SK-N-DZ (cell line): Measurements from ENCODE around the gene RASGRP3.
A peak's percentile ranks its signal among the peaks of the same experiment; 100 is the strongest.
"Not testable (repeated sequence)": the region's sequence is repeated elsewhere in the genome, so short reads cannot be mapped to it uniquely, and the experiment has no call there.

Experiments
- DNase-seq: peaks from one replicate; pipeline ENCODE4 v3.0.0-alpha.2; 2015; ENCODE audit warnings: low spot score

RASGRP3 gene

GRCh38 chr2:33457556-33458247 lies 18.7 kb upstream of the RASGRP3 start:
- DNase-seq = no peak

GRCh38 chr2:33458248-33458819 lies 18.1 kb upstream of the RASGRP3 start:
- DNase-seq = no peak

GRCh38 chr2:33459745-33460144 lies 16.7 kb upstream of the RASGRP3 start:
- no peak for DNase-seq

GRCh38 chr2:33462512-33462911 lies 13.9 kb upstream of the RASGRP3 start:
- not testable (repeated sequence) for DNase-seq

- no peak for DNase-seq
Measured at GRCh38 chr2:33467413-33467812, 9.0 kb upstream of the RASGRP3 start.

DNA sequence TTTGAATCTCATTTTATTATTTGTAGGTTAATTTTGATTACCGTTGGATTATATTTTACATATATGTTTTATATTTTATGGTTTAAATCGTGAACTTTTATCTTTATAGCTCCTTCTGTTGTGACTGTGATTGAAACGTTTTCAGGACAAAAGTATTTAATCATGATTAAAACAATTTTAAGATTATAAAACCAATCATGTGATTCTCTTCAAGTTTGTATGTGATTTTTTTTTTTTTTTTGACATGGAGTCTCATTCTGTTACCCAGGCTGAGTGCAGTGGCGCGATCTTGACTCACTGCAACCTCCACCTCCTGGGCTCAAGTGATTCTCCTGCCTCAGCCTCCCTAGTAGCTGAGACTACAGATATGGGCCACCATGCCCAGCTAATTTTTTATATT lies 7.2 kb upstream of the RASGRP3 start:
- no peak for DNase-seq

DNA sequence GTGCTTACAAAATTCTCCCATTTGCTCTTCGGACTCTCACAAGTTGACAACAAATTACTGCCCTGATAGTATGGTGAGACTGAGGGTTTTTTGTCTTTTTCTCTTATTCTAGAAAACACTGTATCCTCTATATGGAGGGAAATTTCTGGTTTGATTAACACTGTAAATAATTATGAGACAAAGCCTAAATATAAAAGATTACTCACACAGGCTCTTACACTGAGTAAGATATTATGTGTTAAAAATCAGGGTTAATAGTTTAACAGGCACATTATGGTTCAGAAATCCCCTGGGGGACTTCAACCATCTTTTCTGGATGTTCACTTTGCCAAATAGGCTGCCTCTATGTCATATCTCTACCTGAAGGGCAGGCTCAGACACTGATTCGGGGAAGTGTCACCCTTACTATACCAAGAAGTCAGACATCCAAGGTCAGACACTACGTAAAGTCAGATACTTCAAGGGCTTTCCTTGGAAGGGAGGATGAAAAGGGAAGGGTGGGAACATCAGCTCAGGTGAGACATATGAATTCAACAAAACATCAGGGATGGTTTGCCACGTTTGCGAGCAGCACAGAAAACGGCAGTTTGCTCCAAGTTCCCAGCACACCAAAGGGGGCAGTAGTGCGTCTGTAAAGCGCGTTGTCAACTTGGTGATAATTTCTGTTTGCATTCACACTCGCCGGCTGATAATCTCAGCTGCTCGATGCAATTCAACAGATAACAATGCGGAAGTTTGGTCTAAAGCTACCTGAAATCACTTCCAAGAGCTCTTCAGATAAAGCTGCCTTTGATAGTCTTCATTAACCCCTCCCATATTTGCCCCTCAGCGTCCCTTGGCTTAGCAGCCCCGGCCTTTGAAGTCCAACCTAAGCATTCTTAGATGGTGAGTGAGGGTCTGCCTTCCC lies 972 bp upstream of the RASGRP3 start:
- DNase-seq = peak; percentile 50

DNA sequence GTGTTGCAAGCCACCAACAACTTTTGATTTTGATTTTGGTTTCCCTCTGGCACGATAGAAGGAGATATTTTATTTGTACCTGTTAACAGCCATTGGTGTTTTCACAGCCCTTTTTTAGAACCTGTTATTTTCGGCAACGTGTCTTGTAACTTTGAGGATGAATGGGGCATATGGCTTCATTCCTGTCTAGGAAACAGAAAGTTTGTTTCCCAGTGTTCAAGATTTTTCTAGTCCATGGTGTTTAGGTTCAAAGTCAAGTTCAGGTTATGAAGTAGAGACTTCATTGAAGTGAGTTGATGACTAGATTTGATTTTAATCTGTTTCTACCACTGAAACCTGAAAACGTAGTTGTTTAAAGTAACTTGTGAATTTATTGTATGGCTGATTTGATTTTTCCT lies 343 bp downstream of the RASGRP3 start:
- no peak for DNase-seq

DNA sequence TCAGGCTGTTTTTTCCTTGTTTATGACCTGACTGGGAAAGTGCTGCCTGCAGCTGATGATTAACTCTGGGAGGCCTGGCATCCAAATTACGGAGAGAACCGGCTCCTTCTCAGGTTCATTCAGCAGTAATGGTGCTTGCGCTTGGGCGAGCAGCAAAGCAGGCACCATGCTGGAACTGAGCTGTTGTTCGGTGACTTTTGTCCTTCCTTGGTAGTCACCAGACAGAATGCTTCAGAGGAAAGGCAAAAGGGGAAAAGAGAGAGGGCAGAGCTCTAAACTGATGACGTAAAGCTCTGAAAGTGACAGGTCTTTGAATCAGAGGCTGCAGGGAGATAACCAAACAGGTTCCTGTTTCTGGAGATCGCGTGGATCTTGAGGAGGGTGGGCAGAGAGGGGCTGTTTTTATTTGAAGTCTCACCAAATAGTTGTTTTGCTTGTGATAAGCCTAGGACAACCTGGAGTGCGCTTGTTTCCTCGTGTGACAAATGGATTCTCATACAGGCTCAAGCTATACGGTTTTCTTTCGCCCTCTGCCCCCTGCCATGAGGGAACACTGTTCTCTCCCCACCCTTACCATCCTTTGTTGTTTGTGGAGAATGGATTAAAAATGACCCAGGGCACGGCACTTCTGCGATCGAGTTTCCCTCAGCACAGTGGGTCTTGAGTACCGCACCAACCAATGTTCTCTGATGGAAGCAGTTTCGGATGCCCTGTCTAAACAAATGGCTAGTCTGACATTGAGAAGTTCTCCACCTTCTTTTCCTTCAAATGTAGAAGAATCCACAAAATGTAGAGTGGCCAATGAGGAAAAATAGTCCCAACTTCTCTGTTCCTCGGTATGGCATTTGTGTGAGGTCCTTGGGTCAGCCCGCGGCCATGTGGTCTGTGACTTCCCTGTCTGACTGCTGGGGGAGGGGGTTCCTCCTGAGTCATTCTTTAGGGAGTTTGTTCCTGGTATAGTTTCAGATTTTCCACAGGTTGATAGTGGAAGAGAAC lies 1.3 kb downstream of the RASGRP3 start:
- DNase-seq = no peak

- no peak for DNase-seq
Measured at GRCh38 chr2:33478968-33479731, 2.7 kb downstream of the RASGRP3 start.

DNA sequence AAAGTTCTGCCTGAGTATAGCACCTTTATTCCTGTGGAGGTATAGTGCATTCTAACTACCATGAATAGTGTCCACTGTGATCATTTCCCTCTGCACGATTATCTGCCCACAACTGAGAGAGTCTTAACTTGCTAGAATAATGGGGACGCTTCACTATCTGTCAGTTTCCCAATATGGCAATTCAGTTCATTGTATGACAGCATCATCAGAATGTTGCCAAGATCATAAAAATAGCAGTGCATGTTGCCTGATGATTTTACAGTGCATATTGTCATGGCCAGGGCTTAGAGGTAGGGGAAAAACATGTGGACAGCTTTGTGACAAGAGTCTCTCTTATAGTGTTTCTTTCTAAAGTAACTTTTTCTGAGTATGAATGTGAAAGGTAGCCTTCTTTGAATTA lies 6.1 kb downstream of the RASGRP3 start:
- no peak for DNase-seq

DNA sequence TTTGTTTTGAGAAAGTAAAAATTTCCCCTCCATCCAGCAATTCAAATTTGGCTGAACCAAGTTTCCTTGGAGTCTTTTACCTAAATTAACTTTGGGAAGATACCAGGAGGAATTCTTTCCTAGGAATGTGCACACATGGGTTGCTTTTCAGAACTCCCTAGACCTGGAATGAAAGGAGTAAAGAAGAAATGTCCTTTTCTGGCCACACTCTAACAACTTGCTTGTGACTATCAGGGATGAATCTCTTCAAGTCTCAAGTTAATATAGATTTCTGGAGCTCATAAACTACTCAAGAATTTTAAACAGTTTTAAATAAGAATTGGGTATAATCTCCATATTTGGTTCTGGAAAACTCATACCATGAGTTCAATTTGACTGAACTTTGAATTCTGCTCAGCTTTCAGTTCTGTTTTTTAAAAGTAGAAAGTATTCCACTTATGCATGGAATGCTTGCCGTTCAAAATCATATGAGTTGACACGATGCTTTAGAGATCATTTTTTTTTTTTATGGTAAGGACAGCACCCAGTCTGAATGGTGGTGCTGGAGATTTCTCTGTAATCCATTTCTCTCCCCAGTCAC lies 7.7 kb downstream of the RASGRP3 start:
- DNase-seq = no peak

- no peak for DNase-seq
Measured at GRCh38 chr2:33485051-33485450, 8.6 kb downstream of the RASGRP3 start.

GRCh38 chr2:33486544-33486943 lies 10.1 kb downstream of the RASGRP3 start:
- no peak for DNase-seq

DNA sequence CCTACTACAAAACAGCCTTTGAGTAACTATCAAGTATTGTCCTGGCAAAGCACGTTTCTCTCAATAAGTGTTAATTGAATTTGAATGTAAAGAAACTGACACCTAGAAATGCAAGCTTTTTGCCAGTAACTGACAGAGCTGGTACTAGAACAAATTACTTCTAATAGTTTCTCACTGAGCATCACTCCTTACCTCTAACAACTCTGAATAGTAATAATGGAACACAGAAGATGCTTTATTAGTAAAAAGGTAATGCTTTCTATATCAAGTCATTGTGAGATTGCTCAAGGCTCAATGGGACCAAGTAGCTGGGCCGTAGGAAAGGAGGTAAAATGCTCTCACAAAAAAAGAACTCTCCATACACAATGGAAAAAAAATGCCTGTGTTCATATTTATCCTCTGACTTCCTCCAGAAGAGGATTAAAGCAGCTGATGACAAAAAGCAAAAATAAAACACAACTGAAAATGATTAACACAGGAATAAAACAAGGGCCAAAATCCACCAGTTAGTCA lies 11.8 kb downstream of the RASGRP3 start:
- DNase-seq = no peak

- DNase-seq = no peak
Measured at GRCh38 chr2:33488715-33489540, 12.5 kb downstream of the RASGRP3 start.

DNA sequence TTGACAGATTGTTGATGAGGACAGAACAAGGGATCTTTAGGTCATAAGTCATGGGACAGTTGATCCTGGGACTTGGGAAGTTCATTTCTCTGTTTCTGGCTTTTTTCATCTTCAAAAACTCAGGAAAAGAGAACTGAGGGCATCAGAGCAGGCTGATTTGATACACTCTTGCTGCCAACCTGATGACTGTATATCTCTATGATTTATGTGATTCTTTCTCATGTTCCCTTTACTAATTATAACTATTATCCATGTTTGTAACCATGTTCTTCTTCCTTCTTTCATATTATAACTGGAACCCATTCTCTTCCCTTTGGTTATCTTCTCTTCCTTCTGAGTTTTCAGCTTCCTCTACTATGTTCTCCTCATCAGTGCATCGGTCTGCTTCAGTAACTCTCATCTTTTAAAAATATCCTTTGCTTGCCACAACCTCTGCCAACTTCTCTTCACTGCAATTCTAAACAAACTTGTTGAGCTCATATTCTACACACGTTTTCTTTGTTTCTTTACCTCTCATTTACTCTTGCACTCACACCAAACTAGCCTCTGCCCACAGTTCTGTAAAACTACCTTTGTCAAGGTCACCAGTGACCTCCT lies 13.5 kb downstream of the RASGRP3 start:
- DNase-seq = no peak

DNA sequence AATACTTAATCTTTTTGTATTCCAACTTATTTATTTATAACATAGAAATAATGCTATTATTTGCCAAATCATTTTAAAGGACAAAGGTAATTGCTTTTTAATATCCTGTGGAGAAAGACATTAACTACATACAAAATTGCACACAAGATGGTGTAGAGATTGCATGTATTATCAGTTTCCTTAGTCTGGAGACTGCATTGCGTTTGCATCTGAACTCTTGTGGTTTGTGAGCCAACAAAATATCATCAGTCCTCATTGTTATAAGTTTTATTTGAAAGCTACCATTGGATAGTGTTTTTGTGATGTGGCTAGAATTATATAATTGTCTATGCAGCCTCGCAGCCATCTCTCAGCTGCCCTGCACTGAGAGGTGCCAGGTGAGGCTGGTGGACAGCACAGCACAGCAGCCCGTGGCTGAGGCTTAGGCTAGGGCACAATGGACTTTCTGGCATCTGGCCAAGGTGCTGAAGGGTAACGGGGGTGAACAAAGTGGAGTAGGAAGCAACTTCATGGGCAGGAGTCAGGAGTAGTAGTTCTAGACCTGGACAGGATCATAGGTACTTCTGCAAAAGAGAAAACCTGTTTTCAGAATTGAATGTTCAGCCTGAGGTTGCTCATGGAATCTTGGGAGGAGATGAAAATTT lies 15.1 kb downstream of the RASGRP3 start:
- no peak for DNase-seq
